HEK293 (cell line): ENCODE measurements around the gene NGRN.
"Not testable (repeated sequence)": the region's sequence is repeated elsewhere in the genome, so short reads cannot be mapped to it uniquely, and the experiment has no call there.

Experiments
- CTCF ChIA-PET: fragments of 350-600 bp; formaldehyde crosslinking; extraction: SDS; loops from one replicate; lab custom pipeline; 2021; ENCODE audit warnings: antibody characterized with exemption; lab: Yijun Ruan, JAX
- POLR2A ChIA-PET: fragments of 300-600 bp; formaldehyde crosslinking; extraction: SDS; loops from one replicate; lab custom pipeline; 2020; ENCODE audit warnings: antibody characterized with exemption, inconsistent platforms; lab: Yijun Ruan, JAX
- H3K27ac ChIP-seq: fragments of 200-500 bp; sonication (Bioruptor generic); 2 replicates; pipeline ENCODE4 v1.5.1; 2014; ENCODE audit warnings: low read depth, low read length, control low read depth, inconsistent platforms; ENCODE audit errors: extremely low read depth
- H3K36me3 ChIP-seq, 2 experiments: fragments of 200-500 bp in 1 of 2; sonication (Bioruptor generic) in 1 of 2; 1 replicate in 1 of 2; 2 replicates in 1 of 2; pipeline ENCODE4 v1.5.1; 2014 to 2017; ENCODE audit warnings: inconsistent platforms in 2 of 2, low read length in 2 of 2; ENCODE audit not compliant: control insufficient read depth in 2 of 2, insufficient read depth in 1 of 2
- H3K4me1 ChIP-seq: fragments of 200-500 bp; sonication (Bioruptor generic); 2 replicates; pipeline ENCODE4 v1.5.1; 2014; ENCODE audit warnings: mild to moderate bottlenecking, low read length, inconsistent platforms; ENCODE audit not compliant: control insufficient read depth, insufficient read depth
- H3K4me3 ChIP-seq: 2 replicates; pipeline ENCODE4 v1.5.1; 2011; ENCODE audit warnings: low read depth, mild to moderate bottlenecking, control low read depth, low read length, moderate library complexity
- H3K9me3 ChIP-seq: fragments of 200-500 bp; sonication (Bioruptor generic); 2 replicates; pipeline ENCODE4 v1.5.1; 2014; ENCODE audit warnings: low read depth, low read length, inconsistent platforms; ENCODE audit not compliant: control insufficient read depth, insufficient read depth
- EGR2 ChIP-seq: fragments of 450-650 bp; formaldehyde crosslinking; IDR thresholded peaks from 2 replicates; pipeline ENCODE4 v1.5.1; 2016; ENCODE audit warnings: low read depth, missing biosample characterization, missing genetic modification characterization
- ELK4 ChIP-seq: IDR thresholded peaks from 2 replicates; pipeline ENCODE4 v1.6.1; 2011; ENCODE audit warnings: mild to moderate bottlenecking, low read depth, low read length, borderline replicate concordance
- OVOL3 ChIP-seq: fragments of 450-650 bp; formaldehyde crosslinking; IDR thresholded peaks from 2 replicates; pipeline ENCODE4 v1.5.1; 2016; ENCODE audit warnings: missing biosample characterization, missing genetic modification characterization
- PRDM4 ChIP-seq: fragments of 450-650 bp; formaldehyde crosslinking; IDR thresholded peaks from 2 replicates; pipeline ENCODE4 v1.5.1; 2017; ENCODE audit warnings: missing biosample characterization, missing genetic modification characterization
- RBAK ChIP-seq: fragments of 450-650 bp; formaldehyde crosslinking; IDR thresholded peaks from 2 replicates; pipeline ENCODE4 v1.5.1; 2016; ENCODE audit warnings: missing biosample characterization, missing genetic modification characterization
- YY1 ChIP-seq: fragments of 450-650 bp; formaldehyde crosslinking; IDR thresholded peaks from 2 replicates; pipeline ENCODE4 v1.5.1; 2018; ENCODE audit warnings: missing biosample characterization, missing genetic modification characterization
- ZBTB44 ChIP-seq: fragments of 450-650 bp; IDR thresholded peaks from 2 replicates; pipeline ENCODE4 v1.5.1; 2018; ENCODE audit warnings: missing biosample characterization, mild to moderate bottlenecking, missing genetic modification characterization
- ZBTB48 ChIP-seq: fragments of 450-650 bp; formaldehyde crosslinking; IDR thresholded peaks from 2 replicates; pipeline ENCODE4 v1.5.1; 2016; ENCODE audit warnings: missing biosample characterization, missing genetic modification characterization
- ZBTB6 ChIP-seq: fragments of 450-650 bp; formaldehyde crosslinking; IDR thresholded peaks from 2 replicates; pipeline ENCODE4 v1.5.1; 2017; ENCODE audit warnings: missing biosample characterization, missing genetic modification characterization
- ZFHX2 ChIP-seq: fragments of 450-650 bp; formaldehyde crosslinking; conservative IDR thresholded peaks from 2 replicates; pipeline ENCODE4 v1.5.1; 2016; ENCODE audit warnings: missing biosample characterization, missing genetic modification characterization
- ZNF24 ChIP-seq: fragments of 450-650 bp; formaldehyde crosslinking; IDR thresholded peaks from 2 replicates; pipeline ENCODE4 v1.5.1; 2016; ENCODE audit warnings: missing biosample characterization, missing genetic modification characterization
- ZNF341 ChIP-seq: fragments of 450-650 bp; formaldehyde crosslinking; IDR thresholded peaks from 2 replicates; pipeline ENCODE4; 2016; ENCODE audit warnings: low read depth, missing biosample characterization, missing genetic modification characterization
- ZNF37A ChIP-seq: fragments of 450-650 bp; IDR thresholded peaks from 2 replicates; pipeline ENCODE4 v1.5.1; 2018; ENCODE audit warnings: missing biosample characterization, missing genetic modification characterization
- ZNF394 ChIP-seq: fragments of 450-650 bp; formaldehyde crosslinking; IDR thresholded peaks from 2 replicates; pipeline ENCODE4 v1.5.1; 2016; ENCODE audit warnings: missing biosample characterization, missing genetic modification characterization, mild to moderate bottlenecking, moderate library complexity, borderline replicate concordance
- ZNF416 ChIP-seq: fragments of 450-650 bp; formaldehyde crosslinking; IDR thresholded peaks from 2 replicates; pipeline ENCODE4 v1.5.1; 2016; ENCODE audit warnings: missing biosample characterization, missing genetic modification characterization
- ZNF433 ChIP-seq: fragments of 450-650 bp; formaldehyde crosslinking; IDR thresholded peaks from 2 replicates; pipeline ENCODE4 v1.5.1; 2016; ENCODE audit warnings: missing biosample characterization, missing genetic modification characterization, low read depth
- ZNF548 ChIP-seq: fragments of 450-650 bp; formaldehyde crosslinking; IDR thresholded peaks from 2 replicates; pipeline ENCODE4 v1.5.1; 2016; ENCODE audit warnings: missing biosample characterization, missing genetic modification characterization
- ZNF701 ChIP-seq: fragments of 450-650 bp; formaldehyde crosslinking; IDR thresholded peaks from 2 replicates; pipeline ENCODE4 v1.5.1; 2016; ENCODE audit warnings: missing biosample characterization, missing genetic modification characterization
- ZNF704 ChIP-seq: fragments of 450-650 bp; formaldehyde crosslinking; IDR thresholded peaks from 2 replicates; pipeline ENCODE4 v1.5.1; 2016; ENCODE audit warnings: missing biosample characterization, missing genetic modification characterization
- ZNF785 ChIP-seq: fragments of 450-650 bp; formaldehyde crosslinking; IDR thresholded peaks from 2 replicates; pipeline ENCODE4 v1.5.1; 2016; ENCODE audit warnings: missing biosample characterization, missing genetic modification characterization
- ZSCAN18 ChIP-seq: fragments of 450-650 bp; formaldehyde crosslinking; IDR thresholded peaks from 2 replicates; pipeline ENCODE4 v1.5.1; 2016; ENCODE audit warnings: missing biosample characterization, missing genetic modification characterization

NGRN gene

GRCh38 chr15:90301707-90302300 is 36.3 kb downstream of the NGRN start:
- H3K4me1 ChIP-seq = no peaks in the 10 kb centered on the region
- H3K9me3 ChIP-seq = no peaks in the 10 kb centered on the region
- H3K36me3 ChIP-seq = no peaks in the 10 kb centered on the region
- ChIA-PET CTCF (interaction anchor here (0.5 to 3.4 kb wide), 29 partner anchors 8 to 379 kb away, joined by 3 to 28 read pairs (median 4); no protein-coding TSS in a partner anchor), POLR2A (interaction anchor here (1.2 kb wide), 1 partner anchor 18 kb away, joined by 3 read pairs; no protein-coding TSS in a partner anchor)
- H3K4me3 ChIP-seq = no peak overlapping the region
- no peak for TF ChIP-seq ZNF341 (tag by site-specific recombination)
- TF ChIP-seq ZSCAN18 (tag by site-specific recombination) = no peak
- no peak for TF ChIP-seq ZNF785
- no peak for TF ChIP-seq ZNF433
- no peak for TF ChIP-seq ZNF548 (tag by site-specific recombination)
- no peak for TF ChIP-seq YY1 (tag by site-specific recombination)
- TF ChIP-seq PRDM4 = no peak
- TF ChIP-seq ZNF701 (tag by site-specific recombination) = no peak
- TF ChIP-seq ZNF37A = no peak
- no peak for TF ChIP-seq RBAK (tag by site-specific recombination)
- no peak for TF ChIP-seq ZBTB44
- TF ChIP-seq ZNF416 (tag by site-specific recombination) = no peak
- TF ChIP-seq ZNF24 = no peak
- H3K27ac ChIP-seq = no peak overlapping the region

- H3K36me3 ChIP-seq, H3K27ac ChIP-seq, POLR2A ChIA-PET, H3K4me3 ChIP-seq, H3K4me1 ChIP-seq, H3K9me3 ChIP-seq: not testable (repeated sequence)
- TF ChIP-seq ZFHX2 (0 out of 2 replicates have a peak, but pooled peaks have one; percentile 18), EGR2 (tag by site-specific recombination) (0 out of 2 replicates have a peak, but pooled peaks have one; percentile 20)
- CTCF ChIA-PET = interaction anchor here (0.6 to 4.2 kb wide), 8 partner anchors 9 to 628 kb away, joined by 3 to 56 read pairs (median 4); no protein-coding TSS in a partner anchor
Measured at GRCh38 chr15:90305355-90305754, 39.9 kb downstream of the NGRN start.

- Histone ChIP-seq H3K4me1 (no peaks in the 10 kb centered on the region), H3K27ac (no peak overlapping the region), H3K36me3 (no peaks in the 10 kb centered on the region), H3K4me3 (no peak overlapping the region), H3K9me3 (no peaks in the 10 kb centered on the region)
- CTCF ChIA-PET = interaction anchor here (0.6 to 4.2 kb wide), 8 partner anchors 8 to 627 kb away, joined by 3 to 56 read pairs (median 4); no protein-coding TSS in a partner anchor
- POLR2A ChIA-PET = no interaction called here
- TF ChIP-seq ZBTB48 (tag by site-specific recombination) = no peak
- TF ChIP-seq OVOL3 (tag by site-specific recombination) = no peak
- TF ChIP-seq ZNF24 = no peak
- no peak for TF ChIP-seq ZNF704 (tag by site-specific recombination)
- TF ChIP-seq ELK4 = no peak
- TF ChIP-seq ZBTB6 (tag by site-specific recombination) = no peak
- no peak for TF ChIP-seq ZNF394
Measured at GRCh38 chr15:90305932-90306331, 40.5 kb downstream of the NGRN start.
